ENCODE results near the gene MORC2. TPM values are rescaled to one million over a fixed set of nuclear protein-coding genes. Genes with fewer than 3 reads are reported as not detected.

MORC2 gene
- total RNA-seq, 1 experiment from 2014 or later, result 25.4 TPM

- TF ChIP-seq ZNF274 (IDR thresholded peaks at IDR 0.05; ENCODE audit: low read depth, low read length) (no peak), SIN3A (IDR thresholded peaks at IDR 0.05; ENCODE audit: low read depth) (no peak), EZH2phosphoT487 (IDR thresholded peaks at IDR 0.05; ENCODE audit: borderline replicate concordance) (no peak), MAX (IDR thresholded peaks at IDR 0.05) (peak; percentile 94)
Observed at GRCh38 chr22:30968924-30969531, 454 bp upstream of the MORC2 start, which contains the start of gene TUG1 (continued).

- H4K20me1 ChIP-seq (ENCODE audit: insufficient read depth), result no peaks in the 10 kb centered on the region
- ATAC-seq (no peak), DNase-seq (ENCODE audit: low read depth, low spot score) (no peak)
- no peak overlapping the region for H3K4me2 ChIP-seq (ENCODE audit: low read length)
- H3K27ac ChIP-seq (ENCODE audit: low read depth, low read length), result no peak overlapping the region
- intact Hi-C loops (cut with micrococcal nuclease), result loop anchor here (5.0 kb wide), 2 partner anchors 117 to 347 kb away; partner anchors contain the start of gene SMTN
- no peak overlapping the region for H3K9ac ChIP-seq (ENCODE audit: low read length)
- no peak overlapping the region for H2AFZ ChIP-seq (ENCODE audit: low read depth, low read length, poor library complexity, severe bottlenecking)
- POLR2A ChIA-PET, result no interaction called here
- no peaks in the 10 kb centered on the region for H3K27me3 ChIP-seq (ENCODE audit: insufficient read depth, low read length)
- TF ChIP-seq CTCF (IDR thresholded peaks at IDR 0.05 in 2 of 3, conservative IDR thresholded peaks at IDR 0.05 in 1 of 3; ENCODE audit: borderline replicate concordance in 1 of 3, insufficient read depth in 1 of 3, low read depth in 2 of 3, low read length in 2 of 3), result no peak
- TF ChIP-seq ELF1 (IDR thresholded peaks at IDR 0.05; ENCODE audit: borderline replicate concordance, low read depth), result no peak
- TF ChIP-seq EZH2phosphoT487 (IDR thresholded peaks at IDR 0.05; ENCODE audit: borderline replicate concordance), result no peak
- TF ChIP-seq SIN3A (IDR thresholded peaks at IDR 0.05; ENCODE audit: low read depth), result no peak
- TF ChIP-seq MAX (IDR thresholded peaks at IDR 0.05), result no peak
- TF ChIP-seq CBX3 (IDR thresholded peaks at IDR 0.05; ENCODE audit: low read depth), result no peak
- no peak for TF ChIP-seq CEBPB (IDR thresholded peaks at IDR 0.05; ENCODE audit: low read depth)
- no peak for TF ChIP-seq TCF7L2 (IDR thresholded peaks at IDR 0.05; ENCODE audit: borderline replicate concordance, extremely low read depth, insufficient read depth, insufficient read length)
- TF ChIP-seq YY1 (IDR thresholded peaks at IDR 0.05; ENCODE audit: extremely low read depth, insufficient replicate concordance, low read depth, low read length), result no peak
- TF ChIP-seq EGR1 (IDR thresholded peaks at IDR 0.05; ENCODE audit: low read depth), result no peak
- no peak for TF ChIP-seq EZH2 (IDR thresholded peaks at IDR 0.05)
- TF ChIP-seq REST (IDR thresholded peaks at IDR 0.05; ENCODE audit: low read depth), result no peak
- peaks cover 9% of the 10 kb centered on the region for H3K79me2 ChIP-seq (ENCODE audit: insufficient read depth, low read length)
- H3K36me3 ChIP-seq (ENCODE audit: control insufficient read depth in 1 of 2, insufficient read depth in 2 of 2, low read length in 2 of 2), result peaks cover 0 to 8% of the 10 kb centered on the region in 2 experiments; a peak in 1 of 4 replicates
- CTCF ChIA-PET, result interaction anchor here (1.2 kb wide), 1 partner anchor 120 kb away, joined by 3 read pairs; no protein-coding TSS in a partner anchor
- RAD21 ChIA-PET (ENCODE audit: low non-redundant PET in 1 of 2, low total read pairs in 2 of 2, uncharacterized antibody in 2 of 2, unreplicated experiment in 2 of 2), result no interaction called here
- no peaks in the 10 kb centered on the region for H3K9me2 ChIP-seq (ENCODE audit: insufficient read depth)
- BruUV-seq (replicated peaks), result no TSS peak
- H3K4me1 ChIP-seq (ENCODE audit: control insufficient read depth in 1 of 2, insufficient read depth in 2 of 2, low read length in 2 of 2), result peaks cover 4 to 10% of the 10 kb centered on the region in 2 experiments; a peak in 3 of 4 replicates
- peaks cover 7 to 8% of the 10 kb centered on the region in 2 experiments; a peak in 3 of 4 replicates for H3K9me3 ChIP-seq (ENCODE audit: control insufficient read depth in 1 of 2, insufficient read depth in 1 of 2, low read depth in 1 of 2, low read length in 2 of 2)
- no peak overlapping the region for H3K4me3 ChIP-seq (replicated peaks in 1 of 2; ENCODE audit: low read depth in 1 of 2, low read length in 2 of 2)
Observed at GRCh38 chr22:30964858-30965257, 3.7 kb downstream of the MORC2 start.
